NCI-H2107 (cell line): ENCODE measurements around the gene TCERG1L.
"Not testable (repeated sequence)": the region's sequence is repeated elsewhere in the genome, so short reads cannot be mapped to it uniquely, and the experiment has no call there.

ENCODE experiments used
- DNase-seq: peaks from one replicate; lab custom pipeline; 2025; lab: John Stamatoyannopoulos, UW

The TCERG1L gene

DNA sequence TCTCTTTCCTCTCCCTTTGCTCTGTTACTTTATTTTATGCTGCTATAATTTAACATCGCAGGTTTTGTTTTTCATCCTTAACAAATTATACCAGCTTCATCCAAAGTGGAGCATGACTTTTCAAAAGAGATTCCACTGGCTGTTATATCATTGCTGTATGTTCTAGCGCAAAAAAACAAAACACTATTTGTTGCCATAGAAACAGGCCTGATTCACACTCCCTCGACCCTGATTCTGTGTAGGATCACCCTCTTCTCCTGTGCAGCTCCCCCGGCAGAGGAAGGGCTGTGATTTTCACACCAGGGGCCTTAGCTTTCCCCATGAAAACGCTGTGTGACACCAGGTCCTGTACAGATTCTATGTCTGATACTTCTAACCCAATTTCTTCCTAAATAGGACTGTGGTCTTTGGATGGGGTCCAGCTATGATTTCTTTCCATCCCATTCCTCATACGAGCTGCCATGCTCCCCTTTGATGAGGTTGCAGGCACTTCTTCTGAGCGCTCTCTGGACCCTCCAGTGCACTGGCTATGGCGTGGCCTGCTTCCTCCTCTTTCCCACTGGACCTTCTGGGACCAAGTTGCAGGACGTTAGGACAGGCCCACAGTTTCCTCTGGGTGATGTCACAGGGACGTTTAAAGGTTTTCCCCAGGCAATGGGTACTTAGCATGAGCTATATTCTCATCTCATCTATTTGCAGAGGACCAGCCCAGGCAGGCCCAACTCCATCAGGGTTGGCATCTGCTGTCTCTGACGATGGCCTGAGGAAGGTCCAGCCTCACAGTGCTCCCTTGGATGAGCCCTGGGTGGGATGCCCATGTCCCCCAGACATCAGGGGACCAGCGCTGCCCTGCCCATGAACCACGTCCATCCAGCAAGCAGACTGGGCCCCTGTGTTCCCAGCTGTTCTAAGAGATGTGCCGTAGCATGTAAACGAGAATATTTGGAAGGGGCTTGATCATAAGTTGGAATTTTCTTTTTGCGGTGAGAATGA lies 210.8 kb downstream of the TCERG1L start:
- DNase-seq, result not testable (repeated sequence)

DNA sequence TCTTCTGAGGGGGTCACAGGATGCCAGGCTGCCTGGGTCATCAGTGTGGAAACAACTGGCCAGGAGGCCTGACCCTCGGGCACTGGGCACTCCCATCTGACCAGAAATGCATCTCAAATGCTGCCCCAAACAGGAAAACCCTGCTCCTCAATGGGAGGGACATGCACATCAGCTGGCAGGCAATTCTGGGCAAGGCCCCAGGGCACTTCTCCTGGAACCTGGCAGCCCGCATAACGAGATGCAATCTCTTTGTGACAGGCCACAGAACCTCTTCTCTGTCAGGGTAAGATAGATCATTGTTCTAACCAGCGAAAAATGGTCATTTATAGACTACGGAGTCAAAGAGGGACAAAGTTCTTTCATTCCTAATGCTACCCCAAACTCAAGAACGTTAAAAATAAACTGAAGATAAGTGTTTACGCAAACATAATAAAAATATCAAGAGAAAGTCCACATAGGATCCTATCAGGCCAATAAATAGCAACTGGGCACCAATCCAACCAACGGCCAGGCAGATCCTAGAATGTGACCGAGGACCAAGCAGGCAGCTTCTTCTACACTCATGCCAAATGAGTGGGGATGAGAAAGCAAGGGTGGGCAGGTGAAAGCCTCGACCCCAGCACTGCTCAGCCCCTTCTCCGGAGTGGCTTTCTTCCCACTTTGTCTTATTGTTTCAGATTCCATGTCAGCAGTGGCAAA lies 212.3 kb downstream of the TCERG1L start:
- DNase-seq, result no peak

DNA sequence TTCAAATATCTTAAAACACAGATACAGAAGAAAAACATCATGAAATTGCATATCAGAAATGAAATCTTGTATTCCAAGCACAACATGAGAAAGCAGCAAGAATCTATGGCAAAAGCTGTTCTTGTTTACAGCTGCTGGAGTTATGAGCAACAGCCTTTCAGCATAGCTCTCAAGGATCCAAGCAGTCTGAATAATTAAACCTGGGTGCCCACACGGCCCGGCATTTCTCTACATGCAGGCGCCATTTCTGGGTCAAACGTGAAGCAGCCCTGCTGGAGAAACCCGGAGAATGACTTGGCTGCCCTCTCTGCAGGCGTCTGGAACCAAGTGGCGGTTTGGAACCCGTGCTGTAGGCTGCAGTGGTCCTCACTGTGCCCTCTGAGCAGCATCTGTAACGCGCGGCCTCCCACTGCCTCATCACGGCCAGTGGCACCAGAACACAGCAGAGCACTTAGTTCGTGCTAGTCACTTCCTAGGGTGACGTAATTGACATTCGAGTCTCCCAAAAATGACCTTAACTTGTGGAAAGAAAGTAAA lies 213.0 kb downstream of the TCERG1L start:
- DNase-seq, result no peak

DNA sequence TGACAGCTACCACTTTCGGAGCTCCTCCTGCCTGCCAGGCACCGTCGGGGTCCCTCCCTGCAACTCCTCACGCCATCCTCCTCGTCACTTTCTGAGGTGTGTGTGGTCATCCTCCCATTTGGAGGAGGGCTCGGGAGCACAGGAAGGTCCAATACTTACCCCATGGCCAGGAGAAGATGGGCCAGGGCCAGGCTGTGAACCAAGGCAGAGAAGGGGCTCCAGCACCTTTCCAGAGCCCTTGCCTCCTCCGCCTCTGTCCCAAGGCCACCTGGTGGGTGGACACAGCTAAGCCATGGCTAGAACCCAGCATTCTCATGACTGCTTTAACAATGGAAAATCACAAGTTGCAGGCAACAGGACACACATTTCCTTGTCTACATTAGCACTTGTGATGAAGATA lies 215.5 kb downstream of the TCERG1L start:
- DNase-seq, result no peak

DNA sequence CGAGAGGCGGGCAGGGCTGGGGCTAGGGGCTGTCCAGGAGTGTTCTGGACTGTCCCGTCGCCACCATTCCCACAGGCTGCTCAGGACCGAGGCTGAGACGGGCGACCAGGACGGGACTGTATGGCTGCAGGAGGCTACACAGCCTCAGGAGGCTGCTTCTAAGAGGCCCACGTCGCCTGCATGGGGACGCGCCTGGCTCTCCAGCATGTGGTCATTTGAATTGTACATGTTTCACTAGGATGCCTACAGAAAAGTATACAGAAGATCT lies 216.3 kb downstream of the TCERG1L start:
- no peak for DNase-seq

DNA sequence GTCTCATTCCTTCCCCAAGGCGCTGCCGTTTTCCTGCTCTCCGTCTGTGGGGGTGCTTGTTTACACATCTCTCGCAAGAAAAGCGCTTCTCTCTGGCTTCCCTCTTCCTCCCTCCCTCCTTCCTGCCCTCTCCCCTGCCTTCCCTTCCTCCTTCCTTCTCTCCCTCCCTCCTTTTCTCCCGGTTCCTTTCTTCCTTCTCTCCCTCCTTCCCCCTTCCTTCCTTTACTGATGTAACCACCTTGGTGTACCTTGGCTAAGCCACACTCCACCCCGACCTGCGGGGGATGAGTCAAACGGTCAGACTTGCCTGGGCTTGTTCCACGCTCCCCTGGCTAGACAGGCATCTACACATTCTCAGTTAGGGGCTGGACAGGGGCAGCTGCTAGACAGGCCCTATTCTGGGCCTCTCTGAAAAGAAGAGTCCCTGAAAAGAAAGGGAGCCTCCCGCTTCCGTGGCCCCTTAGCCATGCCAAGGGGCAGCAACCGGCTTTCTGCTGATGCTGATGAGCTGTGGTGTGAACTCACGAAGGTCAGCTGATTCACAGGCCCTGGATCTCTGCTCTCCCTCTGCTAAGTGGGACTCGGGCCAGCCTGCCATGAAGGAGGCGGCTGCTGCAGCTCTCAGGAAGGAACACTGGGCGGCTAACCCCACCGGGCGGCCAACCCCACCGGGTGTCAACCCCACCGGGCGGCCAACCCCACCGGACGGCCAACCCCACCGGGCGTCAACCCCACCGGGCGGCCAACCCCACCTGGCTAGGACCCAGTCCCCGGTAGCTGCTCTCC lies 216.8 kb downstream of the TCERG1L start:
- no peak for DNase-seq

DNA sequence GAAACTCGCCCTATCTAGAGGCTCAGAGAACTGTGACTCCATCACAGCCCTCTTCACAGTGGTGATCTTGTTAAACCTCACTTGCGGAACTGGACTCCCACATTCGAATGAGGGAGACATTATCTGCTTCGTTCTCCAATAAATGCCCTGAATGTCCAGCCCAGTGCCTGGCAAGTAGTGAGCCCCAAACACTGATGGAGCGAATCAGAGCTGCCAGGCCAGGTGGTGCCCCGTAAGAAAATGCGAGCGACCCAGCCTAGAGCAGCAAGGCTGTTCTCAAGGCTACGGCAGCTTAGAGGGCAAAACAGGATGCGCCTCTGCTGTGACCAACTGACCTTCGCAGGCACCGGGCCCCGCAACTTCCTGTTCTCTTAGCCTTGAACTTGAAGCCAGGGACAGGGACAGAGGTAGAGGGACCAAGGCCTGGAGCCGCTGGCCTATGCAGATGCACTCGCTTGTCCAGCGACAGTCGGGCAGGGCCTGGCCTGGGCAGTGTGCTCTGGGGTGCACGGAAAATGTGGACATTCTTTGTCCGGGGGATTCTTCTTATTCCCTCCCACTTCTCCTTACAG lies 217.6 kb downstream of the TCERG1L start:
- DNase-seq, result no peak

DNA sequence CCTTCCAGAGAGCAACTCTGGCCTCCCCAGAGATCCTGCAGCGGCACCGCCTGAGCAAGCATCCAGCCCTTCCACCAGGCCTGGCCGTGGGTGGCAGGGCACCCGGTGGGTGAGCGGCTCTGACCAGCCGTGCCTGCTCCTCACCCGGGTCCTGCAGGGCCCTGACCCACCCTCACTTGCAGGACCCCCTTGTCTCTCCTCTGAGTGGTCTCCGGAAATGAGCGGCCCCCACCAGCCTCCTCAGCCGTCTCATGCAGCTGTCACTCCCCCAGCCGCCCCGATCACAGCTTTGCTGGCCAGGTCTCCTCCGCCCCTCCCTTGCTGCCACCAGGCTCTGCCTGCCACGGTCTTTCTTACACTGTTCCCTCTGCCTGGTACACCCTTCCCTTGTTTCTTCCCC lies 218.2 kb downstream of the TCERG1L start:
- DNase-seq, result no peak

DNA sequence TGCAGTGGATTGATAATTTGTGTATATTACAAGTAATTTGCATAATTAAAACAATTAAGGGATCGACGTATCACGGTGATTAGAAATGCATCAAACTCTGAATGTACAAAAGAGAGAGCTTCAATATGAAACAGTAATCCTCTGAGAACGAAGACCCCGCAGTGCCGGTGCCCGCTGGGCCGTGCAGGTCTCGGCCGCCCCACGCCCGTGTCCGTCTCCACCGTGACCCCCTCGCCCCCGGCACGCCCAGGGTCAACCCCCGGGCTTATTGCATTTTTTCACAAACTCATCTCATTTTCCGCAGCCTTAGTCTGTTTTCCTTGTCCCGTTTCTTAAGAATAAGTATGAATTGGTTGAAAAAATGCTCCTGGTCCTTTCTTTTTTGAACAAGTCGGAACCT lies 218.6 kb downstream of the TCERG1L start:
- DNase-seq, result no peak

DNA sequence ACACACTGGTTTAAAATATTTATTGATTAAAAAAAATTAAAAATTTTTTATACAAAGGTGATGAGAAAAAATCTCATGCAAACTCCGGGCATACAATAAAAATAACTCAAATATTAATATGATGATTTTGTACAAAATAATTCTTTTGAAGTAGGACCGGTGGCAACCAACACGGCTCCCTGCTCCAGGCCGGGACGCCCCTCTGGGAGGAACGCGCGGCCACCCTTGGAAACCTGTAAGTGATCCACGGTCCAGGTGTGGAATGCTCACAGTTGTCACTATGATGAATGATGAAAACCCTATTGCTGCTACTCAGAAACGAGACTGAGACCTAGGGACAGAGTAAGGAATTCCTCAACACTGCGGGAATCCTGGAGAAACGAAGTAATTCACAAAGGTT lies 219.1 kb downstream of the TCERG1L start:
- DNase-seq, result no peak

DNA sequence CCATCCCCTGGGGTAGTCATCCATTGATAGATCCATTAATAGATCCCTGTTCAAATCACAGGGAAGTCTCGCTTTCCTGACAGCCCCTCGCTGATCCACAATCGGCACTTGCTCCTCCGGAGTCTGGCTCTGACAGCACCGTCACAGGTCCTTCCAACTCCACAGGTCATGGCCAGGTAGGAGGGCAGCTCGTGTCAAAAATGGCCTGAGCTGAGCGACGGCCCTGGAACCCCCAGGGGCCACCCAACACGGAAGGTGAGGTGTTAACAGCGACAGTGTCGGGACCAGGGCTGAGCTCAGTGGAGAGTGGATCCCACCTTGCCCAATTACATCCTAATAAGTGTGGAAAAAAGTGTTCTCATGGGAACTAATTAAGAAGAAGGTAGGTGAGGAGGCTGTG lies 219.8 kb downstream of the TCERG1L start:
- no peak for DNase-seq

DNA sequence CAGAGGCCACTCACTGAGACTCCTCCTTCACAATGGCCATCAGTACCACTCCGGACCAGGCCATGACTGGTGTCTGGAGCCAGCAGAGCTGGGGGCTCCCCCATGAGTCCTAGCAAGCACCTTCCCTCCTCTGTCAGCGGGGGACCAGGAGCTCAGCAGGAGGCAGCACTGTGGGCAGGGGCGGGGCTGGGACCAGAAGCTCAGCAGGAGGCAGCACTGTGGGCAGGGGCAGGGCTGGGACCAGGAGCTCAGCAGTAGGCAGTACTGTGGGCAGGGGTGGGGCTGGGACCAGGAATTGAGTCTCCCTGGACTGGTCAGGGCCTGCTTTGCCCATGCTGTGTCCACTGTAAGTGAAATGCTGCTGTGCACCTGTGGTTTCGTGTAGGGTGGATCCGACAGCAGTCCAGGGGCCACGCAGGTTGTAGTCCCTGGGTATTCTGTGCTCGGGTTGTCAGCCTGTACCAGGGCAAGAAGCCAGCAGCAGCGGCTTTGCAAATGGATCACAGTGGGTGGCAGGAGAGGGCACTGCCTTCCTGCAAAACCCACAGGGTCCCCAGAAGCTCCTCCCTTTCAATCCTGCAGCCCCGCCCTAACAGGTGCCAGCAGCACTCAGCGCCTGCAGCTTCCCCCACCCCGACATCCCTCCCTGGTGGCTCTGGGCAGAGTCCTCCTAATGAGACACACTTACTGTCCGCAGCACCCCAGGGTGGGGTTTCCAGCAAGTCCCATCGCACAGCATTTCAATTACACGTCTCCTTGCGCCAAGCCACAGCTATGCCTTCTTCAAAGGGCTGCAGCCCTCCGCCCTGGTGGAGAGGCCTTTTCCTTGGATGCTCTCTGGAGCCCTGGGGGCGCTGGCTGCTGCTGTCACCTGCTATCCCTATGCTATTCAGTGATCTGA lies 220.5 kb downstream of the TCERG1L start:
- peak; percentile 44 for DNase-seq

DNA sequence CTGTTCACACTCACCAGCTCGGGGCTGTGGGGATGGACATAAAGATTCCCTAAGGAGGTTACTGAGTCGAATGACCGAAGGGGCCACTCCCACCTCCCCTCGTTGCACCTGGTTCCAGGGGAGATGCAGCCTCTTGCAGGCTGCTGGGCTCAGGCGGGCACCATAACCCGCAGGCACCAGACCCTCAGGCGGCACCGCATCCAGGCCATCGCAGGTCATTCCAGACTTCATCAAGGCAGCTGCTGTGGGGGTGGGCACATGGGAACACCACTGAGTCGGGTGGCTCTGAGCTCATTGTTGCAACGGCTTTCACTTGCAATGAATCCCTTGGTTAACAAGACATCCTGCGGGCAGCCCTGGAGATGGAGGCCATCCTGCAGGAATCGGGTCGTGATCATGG lies 221.7 kb downstream of the TCERG1L start:
- no peak for DNase-seq

DNA sequence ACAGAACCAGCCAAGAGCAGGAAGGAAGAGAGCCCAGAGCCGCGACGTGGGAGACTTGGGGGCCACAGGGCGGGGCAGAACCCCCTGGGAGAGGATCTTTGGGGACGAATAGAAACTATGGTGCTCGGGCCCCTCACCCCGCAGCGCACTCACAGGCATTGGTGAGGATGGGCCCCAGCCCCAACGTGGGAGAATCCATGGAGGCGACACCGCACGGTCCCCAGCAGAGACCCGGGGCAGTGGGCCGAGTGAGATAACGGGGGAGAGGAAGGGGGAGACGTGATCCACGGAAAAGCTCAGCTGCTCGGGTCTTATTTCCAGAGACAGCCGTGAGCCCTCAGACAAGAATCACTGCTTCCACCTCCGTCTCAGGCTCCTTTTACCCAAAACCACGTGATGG lies 222.4 kb downstream of the TCERG1L start:
- DNase-seq, result no peak

DNA sequence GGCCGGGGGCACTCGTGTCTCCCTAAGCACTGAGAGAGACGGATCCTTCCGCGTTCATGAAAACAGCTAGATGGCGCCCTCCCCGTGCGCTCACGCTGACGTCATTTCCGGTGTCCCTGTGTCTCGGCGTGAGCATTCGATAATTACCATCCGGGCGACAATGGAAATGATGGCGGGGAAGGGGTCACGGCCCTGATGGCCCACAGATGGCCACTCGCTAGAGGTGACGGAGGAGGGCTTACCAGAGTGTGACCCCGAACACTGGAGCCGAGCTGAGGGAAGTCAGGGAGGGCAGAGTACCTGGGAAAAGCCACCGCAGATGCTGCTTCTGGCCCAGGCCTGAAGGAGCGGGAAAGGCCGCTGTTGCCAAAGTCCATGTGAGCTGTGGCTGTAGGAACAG lies 222.9 kb downstream of the TCERG1L start:
- no peak for DNase-seq

DNA sequence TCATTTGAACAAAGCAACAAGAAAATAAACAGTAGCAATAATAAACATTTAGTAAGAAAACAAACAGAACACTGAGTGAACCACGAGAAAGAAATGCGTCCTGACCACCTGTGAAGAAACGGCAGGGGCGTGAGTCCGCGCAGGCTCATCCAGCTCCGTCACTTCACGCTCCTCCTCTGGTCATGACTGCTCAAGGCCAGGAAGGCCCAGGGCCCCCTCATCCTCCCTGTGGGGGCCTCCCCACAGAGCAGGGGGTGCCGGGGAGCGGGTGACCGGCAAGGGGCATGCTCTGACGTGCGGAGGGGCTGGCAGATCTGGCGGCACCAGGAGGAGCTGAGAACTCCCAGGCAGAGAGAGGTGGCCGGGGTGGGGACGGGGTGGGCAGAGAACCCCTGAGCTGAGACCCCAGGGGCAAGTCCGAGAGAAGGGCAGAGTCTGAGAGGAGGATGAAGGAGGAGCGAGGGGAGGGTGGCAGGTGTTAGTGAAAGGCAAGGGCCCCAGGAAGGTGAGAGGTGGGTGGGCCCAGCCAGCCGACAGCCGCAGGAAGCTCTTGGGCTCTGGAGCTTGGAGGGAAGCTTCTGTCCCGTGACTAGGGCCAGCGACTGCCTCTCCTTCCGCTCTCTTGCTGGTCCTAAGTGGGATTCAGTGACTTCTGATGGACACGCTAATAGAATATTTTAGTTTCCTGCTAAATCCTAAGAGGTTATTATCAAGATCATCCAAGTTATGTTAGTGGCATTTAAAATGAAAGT lies 223.9 kb downstream of the TCERG1L start:
- no peak for DNase-seq

DNA sequence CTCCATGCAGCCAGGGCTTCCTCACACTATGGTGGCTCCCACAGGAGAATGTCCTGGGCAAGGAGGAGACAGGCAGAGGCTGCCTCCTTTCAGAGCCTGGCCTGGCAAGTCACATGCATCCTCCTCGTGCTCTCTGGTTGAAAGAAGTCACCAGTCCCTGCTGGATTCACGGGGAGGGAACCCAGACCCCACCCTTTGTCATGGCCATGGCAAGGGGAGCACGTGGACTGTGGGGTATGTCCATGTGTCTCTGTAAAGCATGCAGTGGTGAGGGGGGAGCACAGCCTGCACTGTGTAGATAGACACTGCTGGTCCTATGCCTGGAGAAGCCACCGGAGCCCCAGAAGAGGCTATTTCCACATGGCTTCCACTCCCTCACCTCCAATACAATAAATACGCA lies 225.0 kb downstream of the TCERG1L start:
- DNase-seq, result no peak

DNA sequence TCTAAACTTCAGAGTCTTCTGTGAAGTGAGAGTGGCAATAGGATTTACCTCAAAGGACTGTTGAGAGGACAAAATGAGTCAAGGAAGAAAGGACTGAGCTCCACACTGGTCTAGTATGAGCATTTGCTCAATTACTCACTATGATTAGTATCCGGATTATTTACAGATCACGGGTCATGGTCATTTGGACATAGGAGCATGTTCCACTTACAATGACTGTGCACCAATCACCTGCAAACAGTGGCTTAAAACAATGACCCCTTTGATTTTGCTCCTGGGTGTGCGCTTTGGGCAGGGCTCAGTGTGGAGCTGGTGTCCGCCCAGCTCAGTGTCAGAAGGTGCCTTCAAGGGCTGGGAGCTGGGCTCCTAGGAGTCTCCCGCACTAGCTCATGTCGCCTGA lies 225.4 kb downstream of the TCERG1L start:
- no peak for DNase-seq

DNA sequence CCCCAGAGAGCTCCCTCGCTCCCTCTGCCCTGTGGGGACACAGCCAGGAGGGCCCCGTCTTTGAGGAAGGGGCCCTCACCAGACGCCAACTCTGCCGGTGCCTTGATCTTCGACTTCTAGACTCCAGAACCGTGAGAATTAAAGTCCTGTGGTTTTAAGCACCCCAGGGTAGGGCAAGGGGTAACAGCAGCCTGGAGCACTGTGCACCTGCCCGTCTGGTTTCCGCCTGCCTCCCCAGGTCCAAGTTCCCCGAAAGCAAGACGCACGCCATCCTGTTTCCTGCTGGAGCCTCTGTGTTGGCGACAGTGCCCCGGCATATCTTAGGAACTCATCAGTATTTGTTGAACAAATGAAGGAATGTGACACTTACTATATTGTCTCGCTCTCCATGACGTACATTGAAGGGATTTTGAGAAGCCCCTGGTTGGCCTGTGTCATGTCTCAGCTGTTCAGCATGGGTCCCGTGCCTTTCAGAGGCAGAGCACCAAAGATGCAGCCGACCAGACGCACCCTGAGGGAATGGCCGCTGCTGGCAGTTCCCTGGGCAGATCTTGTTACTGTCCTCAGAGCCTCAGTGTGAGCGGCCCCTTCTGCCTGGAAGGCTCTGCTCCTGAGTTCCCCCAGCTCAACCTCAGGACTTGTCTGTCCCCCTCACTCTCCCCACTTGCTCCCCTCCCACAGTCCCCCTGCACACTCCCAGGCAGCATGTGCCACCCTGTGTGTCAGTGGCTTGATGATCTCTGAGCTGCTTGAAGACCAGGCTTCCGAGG lies 226.2 kb downstream of the TCERG1L start:
- no peak for DNase-seq

DNA sequence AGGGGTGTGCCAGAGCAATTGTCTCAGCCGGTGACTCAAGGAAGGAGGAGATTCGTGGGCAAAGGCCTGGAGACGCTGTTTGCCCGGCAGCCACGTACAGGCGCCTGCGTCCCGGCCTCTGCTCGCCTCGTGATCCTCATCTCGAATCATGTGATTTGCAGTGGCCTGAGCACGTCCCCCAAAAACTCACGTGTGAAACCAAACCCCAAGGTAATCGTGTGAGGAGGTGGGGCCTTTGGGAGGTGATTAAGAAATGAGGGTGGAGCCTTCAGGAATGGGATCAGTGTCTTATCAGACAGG lies 226.8 kb downstream of the TCERG1L start:
- no peak for DNase-seq
